ENCODE measurements around the gene IRF4.
"Not testable (repeated sequence)": the region's sequence is repeated elsewhere in the genome, so short reads cannot be mapped to it uniquely, and the experiment has no call there.

Gene IRF4

DNA sequence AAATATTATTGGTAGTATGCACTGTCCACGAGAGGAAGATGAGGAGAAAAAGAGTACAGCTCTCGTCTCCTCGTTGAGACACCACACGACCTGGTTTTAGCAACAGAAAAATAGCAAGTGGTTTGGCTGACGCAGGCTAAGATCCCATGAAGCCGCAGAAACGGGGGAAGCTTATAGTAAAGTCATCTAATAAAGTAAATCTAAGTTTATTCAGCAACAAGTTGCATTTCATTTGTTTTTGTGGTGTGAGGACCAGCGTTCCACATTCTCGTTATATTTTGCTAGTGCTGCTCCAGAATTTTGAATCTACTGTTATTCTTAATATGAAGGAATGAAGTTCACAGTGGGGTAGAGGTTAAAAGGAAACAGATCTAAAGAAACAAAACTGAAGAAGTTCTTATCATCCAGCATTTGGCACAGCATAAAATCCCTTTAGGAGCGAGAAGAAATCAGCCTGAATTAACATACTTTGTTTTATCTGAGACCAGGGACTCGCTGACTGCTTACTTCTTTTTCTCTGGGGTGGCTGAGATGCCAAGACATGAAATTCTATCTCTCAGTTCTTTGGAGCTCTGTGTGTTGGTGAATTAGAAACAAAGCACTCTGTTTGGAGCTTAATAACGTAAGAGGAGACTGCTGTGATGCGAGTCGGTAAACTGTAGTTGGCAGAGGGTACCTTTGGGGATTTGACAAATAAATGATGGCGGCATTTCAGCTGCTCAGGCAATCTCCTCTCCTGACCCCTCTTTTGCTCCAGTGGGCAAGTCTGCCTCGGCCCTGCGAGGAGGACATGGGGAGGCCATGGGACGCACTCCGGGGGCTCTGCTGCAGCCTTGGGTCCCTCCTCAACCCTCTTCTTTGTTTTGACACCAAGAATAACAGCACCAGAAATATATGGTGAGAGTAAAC, 24.9 kb upstream of the IRF4 start:
- no peak for DNase-seq

DNA sequence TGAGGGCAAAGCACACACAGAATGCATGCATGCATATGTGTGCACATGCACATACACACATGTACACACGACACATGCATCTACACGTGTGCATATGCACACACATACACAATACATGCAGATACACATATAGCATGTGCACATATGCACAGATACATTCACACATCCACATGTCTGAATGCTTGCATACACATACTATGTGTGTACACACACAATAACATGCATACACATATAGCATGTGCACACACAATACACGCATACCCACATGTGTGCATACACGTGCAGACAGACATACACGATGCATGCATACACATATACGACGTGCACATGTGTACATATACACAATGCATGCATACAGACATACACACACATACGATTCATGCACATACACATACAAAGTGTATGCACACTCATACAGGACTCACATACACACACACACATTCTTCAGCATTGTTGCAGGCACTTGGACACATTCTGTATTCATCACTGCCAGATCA, 24.2 kb upstream of the IRF4 start:
- no peak for DNase-seq

DNA sequence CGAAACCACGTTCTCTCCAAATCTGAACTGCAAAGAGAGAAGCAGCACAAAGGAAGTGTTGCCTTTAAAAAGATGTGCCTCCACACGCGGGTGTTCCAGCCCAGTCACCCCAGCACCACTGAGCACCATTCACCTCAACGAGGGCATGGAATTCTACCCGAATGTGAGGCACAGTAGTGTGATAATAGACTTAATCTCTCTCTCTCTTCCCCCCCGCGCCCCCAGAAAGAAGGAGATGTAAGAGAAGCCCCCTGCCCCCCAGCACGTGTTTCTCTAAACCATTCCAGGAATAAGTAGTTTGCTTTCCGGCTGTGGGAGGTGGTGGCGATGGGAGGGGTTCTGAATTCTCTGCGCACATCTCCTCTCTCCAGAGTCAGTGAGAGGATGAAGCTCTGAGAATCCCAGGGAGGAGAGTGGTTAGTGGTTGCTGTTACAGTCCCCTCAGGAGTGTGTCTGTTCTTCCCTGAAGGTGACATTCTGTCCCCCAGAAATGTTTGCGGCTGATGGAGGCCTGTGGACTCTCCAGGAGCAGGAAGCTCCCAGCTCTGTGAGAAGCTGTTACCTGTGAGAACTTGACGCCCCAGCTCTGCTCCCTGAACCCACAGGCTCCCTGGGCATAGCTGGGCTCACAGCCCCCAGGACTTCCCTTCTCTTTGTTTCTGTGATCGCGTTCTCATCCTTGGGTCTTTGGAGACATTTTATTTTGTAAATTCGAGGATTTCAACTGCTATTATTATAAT, 23.5 kb upstream of the IRF4 start:
- no peak for DNase-seq

DNA sequence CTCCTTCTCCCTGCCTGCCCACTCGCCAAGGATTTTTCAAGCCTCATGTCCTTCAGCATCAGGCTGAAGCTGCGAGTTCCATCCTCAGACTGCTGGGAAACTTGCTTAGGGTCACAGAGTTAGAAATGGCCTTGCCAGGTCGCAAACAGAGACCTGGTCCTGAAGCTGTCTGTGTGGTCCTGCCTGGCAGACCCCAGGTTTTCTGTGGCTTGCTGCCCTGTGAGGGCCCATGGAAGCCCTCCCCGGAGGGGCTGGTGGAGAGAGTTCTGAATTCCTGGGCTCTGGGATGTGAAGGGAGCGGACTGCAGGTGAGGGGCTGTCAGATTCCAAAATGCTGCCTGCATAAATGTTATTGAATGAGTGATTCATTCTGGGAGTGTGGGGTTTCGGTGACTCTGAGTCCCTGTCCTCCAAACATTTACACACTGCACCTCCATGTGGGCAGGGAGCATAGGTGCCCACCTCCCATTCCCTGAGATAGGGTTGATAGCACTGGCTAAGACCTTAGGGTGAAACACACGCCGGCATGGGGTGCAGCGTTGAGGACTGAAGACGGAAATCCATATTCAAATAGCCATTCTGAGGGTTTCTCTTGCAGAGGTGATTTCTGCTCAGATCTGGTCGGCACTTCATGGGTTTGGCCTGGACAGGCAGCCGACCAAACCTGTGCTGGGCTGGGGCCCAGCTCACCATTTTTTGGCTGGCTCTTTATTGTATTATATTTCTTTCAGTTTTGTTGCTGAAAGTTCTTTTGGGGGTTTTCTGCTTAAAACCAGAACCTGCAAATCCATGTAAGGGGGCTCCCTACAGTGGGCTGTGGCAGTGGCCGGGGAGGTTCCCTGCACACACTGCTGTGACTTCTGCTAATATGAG, 21.8 kb upstream of the IRF4 start:
- no peak for DNase-seq

DNA sequence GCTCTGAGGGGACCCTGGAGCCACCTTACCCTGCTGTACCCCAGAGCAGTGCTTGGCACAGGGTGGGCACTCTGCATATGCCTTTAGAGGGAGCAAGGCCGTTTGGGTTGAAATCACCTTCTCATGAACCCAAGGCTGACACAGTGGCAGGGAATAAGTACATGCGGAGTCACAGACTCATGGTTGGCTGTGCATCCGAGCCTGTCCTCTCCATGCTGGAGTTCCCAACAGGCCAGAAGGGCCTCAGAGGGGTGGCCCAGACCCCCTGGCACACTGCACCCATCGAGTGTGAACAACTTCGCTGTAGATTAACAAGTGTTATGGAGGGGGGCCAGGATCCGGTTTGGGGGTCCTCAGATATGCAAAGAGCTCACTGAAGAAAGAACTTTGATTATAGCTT, 21.0 kb upstream of the IRF4 start:
- no peak for DNase-seq

DNA sequence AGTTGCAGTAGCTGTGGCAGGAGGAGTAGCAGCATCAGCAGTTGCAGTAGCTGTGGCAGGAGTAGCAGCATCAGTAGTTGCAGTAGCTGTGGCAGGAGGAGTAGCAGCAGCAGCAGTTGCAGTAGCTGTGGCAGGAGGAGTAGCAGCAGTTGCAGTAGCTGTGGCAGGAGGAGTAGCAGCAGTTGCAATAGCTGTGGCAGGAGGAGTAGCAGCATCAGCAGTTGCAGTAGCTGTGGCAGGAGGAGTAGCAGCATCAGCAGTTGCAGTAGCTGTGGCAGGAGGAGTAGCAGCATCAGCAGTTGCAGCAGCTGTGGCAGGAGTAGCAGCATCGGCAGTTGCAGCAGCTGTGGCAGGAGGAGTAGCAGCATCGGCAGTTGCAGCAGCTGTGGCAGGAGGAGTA, 19.7 kb upstream of the IRF4 start:
- not testable (repeated sequence) for DNase-seq

DNA sequence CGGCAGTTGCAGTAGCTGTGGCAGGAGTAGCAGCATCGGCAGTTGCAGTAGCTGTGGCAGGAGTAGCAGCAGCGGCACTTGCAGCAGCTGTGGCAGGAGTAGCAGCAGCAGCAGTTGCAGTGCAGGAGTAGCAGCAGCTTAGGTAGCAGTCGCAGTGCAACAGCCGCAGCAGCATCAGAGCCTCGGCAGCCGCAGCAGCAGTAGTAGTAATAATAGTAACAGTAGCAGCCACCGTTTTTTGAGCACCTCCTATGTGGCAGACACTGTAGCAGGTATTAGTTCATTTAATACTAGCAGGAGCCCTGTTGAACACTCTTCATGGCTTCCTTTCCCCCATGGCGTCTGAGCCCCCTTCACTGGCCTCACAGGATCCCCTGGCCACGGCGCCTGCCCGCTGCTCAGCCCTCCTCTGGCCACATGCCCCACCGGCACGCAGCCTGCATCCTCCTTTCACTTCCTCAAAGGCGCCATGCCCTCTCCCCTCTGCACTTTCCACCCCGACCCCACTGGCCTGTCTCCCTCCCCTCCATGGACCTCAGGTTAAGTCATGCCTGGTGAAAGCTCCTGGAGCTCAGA, 19.1 kb upstream of the IRF4 start:
- no peak for DNase-seq

DNA sequence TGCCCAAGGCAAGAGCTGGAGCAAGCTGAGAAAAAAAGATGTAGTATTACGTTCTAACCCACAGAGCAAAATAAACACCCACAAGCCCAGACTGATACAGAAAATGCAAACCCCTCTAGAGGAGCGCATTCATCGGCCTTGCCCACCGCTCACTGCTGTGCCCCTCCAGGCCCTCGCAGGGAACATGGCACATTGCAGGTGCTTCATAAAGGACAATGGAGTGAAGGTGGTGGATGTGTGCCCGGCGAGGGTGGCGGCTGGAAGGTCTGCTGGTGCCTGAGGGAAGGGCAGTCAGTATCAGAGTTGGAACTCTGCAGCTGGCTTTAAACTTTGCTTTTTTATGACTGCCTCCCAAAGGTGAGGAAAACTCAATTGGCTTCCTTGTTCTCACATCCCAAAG, 18.5 kb upstream of the IRF4 start:
- DNase-seq = no peak

DNA sequence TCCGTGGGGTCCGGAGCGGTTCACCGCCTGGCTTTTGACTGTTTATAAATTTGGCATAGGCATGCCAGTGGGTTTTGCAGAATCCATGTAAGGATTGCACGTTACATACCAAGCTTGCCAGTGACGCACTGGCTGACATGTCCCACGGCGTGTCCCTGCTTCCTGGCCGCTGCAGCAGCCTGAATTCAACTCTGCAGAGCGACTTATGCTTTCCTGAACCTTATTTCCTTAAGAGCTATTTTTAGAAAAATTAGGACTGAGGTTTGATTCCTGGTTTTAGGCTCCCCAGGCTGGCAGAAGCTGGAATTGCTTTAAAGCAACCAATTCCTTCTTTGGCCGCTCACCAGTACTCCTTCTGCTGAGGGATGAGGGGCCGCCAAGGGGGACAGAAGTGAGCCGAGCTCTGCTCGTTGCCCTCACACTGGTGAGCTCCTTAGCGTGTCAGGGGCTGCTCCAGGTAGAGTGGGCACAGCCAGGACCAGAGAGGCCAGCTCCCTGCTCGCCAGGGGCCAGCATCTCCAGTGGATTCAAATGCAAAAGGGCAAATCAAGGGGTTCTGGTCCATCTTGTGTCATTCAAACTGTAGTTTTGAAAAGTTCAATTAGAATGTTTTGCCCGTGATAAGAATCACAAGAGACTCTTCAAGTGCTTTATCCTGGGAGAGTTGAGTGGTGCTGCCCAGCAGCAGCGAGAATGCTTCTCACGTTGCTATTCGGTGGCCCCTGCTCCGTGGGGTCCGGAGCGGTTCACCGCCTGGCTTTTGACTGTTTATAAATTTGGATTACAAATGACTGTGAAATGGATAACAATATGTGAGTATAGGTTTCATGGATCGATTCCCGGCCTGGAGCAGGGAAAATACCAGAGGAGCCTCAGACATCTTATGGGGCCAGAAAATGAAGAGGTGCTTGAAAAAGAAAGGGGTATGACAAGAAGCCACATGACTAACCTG, 17.5 kb upstream of the IRF4 start:
- peak; percentile 28 for DNase-seq

DNA sequence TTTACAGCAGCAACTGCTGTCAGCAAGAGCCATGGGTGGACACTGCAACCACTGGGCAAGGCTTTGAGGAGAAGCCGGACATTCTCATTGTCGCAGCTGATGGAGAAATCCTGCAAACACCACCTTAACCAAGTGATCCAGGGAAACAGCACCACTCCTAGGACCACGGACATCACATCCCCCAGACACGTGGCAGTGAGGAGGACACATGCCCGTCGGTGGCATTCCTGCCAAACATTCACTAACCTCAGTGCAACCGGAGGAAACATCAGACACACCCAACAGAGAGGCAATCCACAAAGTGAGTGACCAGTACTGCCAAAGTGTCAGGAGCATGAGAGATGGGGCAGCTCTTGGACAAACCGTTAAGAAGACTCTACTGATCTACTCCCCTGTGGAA, 16.6 kb upstream of the IRF4 start:
- no peak for DNase-seq

DNA sequence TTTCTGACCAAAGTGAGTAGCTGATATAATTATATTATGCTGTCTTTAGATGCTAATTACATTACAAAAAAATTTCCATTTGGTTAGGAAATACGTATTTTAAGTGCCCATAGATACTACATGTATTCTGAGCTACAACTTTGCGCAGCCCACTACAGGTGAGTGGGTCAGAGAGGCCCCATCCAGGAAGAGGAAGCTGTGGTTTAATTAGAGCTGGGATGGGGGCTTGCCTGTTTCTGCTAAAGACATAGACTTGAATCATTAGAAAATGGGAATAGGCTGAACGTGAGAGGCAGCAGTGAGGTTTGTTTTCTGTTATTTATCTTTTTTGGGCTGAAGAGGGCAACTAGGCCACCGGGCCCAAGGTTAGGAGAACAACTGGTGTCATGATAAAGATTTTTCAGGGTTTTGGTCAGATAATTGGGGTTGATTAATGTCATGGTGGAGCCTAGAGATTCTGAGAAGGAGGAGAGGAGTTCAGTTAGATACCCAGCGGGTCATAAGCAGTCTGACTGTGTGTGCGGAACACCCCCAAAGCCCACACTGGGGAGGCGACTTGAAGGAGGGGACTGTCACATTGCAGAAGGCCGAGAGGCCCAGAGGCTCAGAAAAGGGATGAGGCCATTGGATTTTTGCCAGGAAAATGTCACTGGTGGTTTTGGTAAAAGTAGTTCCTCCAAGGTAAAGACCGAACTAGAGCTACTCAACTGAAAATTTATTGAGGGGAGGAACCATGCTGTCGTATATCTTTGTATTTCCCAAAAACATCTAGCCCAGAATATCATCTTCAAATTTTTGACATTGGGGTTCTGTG, 14.5 kb upstream of the IRF4 start:
- no peak for DNase-seq

DNA sequence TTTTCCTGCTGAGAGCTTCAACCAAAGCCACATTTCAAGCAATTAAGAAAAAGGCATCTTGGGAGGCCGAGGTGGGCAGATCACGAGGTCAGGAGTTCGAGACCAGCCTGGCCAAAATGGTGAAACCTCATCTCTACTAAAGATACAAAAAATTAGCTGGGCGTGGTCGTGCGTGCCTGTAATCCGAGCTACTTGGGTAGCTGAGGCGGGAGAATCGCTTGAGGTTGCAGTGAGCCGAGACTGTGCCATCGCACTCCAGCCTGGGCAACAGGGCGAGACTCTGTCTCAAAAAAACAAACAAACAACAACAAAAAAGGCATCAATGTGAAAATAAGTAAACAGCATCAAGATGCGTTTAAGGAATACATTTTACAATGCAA, 13.9 kb upstream of the IRF4 start:
- not testable (repeated sequence) for DNase-seq

DNA sequence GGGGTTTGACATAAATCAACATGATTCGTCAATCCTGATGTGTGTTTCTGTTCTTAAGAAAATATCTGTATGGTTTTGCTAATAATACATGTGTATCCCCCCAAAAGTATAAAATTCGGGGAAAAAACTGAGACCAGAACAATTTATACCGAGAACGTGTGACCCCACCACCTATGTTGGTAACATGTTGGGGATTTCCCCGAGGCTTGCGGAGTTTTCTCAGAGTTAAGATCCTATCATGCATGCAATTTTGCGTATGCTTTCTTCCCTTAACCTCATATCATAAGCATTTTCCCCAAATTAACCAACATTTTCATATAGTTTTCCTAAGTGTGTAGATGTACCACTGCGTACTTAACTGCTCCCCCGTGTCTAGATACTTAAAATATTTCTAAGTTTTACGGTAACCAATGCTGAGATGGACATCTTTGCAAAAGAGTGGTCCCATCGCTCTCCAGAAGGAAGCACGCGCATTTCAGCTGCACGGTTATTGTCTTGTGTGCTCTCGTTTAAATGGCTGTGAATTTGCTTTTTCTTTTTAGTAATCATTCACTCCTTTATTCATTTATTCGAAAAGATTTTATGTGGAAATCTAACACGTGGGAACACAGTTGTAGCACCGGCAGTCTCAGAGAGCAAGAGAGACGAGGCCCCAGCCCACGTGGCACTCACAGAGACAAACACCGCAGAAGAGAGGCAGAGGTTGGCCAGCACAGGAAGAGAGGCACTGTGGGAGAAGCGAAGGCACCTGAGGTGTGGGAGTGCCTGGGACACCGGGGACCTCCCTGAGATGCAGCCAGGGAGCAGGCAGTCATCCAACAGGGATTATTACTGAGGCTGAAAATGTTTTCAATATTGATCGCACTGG, 13.2 kb upstream of the IRF4 start:
- DNase-seq = no peak

DNA sequence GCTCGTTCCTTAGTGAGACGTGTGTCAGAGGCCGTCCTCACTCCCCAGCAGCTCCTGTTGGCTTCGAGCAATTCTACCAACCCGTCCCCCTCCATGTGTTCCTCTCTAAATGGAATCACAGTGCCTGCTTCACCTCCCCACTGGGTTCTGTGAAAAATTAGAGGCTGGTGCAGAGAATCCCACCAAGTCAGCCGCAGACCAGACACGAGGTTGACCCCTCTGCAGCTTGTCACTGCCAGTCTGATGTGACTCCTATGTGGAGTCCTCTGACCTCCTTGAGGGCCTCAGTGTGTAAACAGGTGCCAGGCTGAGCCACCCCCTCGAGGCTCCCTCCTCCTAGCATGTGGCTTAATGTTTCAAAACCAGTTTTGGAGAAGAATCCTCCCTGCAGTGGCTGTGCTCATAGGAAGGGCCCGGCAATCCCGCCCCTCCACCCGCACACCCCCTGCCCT, 12.6 kb upstream of the IRF4 start:
- DNase-seq = no peak

DNA sequence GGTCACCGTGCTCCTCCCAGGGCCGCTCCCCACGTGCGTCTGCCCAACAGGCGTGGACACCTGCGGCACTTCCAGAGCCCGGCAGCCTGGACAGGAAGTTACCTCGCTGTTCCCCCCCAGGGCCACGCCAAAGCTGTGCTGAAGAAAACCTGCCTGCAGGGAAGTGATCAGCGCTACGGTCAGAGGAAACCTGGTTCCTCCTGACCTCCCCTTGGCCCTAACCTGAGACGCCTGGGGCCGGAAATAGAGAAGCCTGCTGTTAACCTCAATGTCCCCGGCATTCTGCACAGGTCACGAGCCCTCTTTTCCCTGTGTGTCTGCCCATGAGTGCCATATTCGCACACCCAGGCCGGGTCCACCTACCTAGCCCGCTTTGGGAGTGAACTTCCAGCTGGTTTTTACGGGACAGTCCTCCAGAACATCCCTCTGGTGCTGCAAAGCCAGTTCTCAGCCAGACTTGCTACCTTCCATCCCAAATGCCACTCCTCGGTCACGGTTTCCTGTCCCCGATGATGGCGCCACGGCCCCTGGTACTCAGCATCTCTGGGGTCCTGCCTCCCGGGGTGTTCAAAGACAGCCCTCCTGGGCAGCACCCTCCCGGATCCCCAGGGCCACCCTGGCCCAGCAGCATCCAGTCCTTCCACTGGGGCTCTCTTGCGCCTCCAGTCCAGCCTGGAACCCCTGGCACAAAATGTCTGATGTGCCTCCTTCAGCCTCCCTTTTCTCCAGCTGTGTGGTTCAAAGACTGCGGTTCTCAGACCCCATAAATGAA, 12.0 kb upstream of the IRF4 start:
- no peak for DNase-seq

DNA sequence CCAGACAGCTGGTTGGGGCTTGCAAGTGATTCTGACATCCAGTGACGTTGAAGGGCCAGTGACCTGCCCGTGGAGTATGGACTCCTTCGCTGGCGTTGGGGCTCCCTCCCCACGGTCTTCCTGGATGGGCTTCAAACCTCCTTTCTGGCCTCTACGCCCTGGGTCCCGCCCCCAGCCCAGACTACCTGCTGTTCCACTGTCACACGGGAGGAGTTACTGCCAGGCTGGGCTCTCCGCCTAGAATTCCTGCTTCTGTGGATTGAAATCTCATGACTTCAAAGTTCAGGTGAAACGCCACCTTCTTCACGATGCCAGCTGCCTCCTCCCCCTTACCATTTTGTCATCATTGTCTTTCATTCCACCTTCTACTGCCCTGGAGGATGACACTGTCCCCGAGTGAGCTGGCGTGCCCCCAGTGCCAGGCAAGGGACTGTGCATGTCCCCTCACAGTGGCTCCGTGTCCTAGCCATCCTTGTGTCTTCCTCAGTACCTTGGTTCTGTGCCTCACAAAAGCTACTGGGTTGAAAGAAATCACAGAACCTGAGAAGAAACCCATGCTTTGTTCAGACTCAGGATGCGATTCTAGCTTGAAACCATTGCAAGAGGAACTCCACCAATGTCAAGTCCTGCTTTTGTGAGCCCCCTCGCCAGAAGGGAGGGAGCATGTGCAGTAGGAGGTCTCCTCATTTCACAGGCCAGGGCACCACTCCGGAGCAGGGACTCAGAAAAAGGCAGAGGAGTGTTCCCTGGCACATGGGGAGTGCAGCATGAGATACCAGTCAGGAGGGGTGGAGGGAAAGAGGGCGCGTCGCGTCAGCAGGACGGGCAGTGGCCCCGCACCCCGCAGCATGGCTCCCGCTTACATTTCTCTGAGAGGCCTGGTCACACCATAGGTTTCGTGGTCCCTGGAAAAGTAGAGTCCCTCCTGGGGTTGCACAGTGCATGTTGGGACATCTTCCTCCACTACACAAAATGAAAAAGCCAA, 11.0 kb upstream of the IRF4 start:
- no peak for DNase-seq
